B cell (primary cell): ENCODE results near the gene RNF149. TPM values are rescaled to one million over a fixed set of nuclear protein-coding genes. Genes with fewer than 3 reads are reported as not detected.
"Not testable (repeated sequence)": the region's sequence is repeated elsewhere in the genome, so short reads cannot be mapped to it uniquely, and the experiment has no call there.

Source experiments
- ATAC-seq: fragments of 200-7000 bp; cut with Tn5 transposase; one replicate; pipeline ENCODE4 v1.10.0; 2021; ENCODE audit warnings: low read depth, mild to moderate bottlenecking, moderate number of reproducible peaks, moderate library complexity
- CTCF ChIA-PET: fragments of 350-600 bp; sonication (Branson Sonifier 250); formaldehyde crosslinking; loops from one replicate; lab custom pipeline; 2021; ENCODE audit warnings: antibody characterized with exemption, inconsistent platforms; lab: Charles Lee
- POLR2A ChIA-PET: fragments of 350-600 bp; sonication (Branson Sonifier 250); formaldehyde crosslinking; loops from one replicate; lab custom pipeline; 2021; ENCODE audit warnings: antibody characterized with exemption; lab: Charles Lee
- DNase-seq: peaks from one replicate; pipeline ENCODE4 v3.0.0; 2013
- H2AFZ ChIP-seq: 2 replicates; pipeline ENCODE4 v1.6.1; 2012; ENCODE audit warnings: mild to moderate bottlenecking, low read depth, low read length; ENCODE audit not compliant: insufficient read depth, poor library complexity, severe bottlenecking
- H3K27ac ChIP-seq, 2 donors: 1 replicate in 1 of 2; 2 replicates in 1 of 2; pipeline ENCODE4 v1.5.1; 2012 to 2013; ENCODE audit warnings: low read length in 2 of 2, mild to moderate bottlenecking in 2 of 2, moderate library complexity in 1 of 2
- H3K27me3 ChIP-seq, 4 experiments: fragments of 200-600 bp in 1 of 4; sonication (generic) in 1 of 4; replicated peaks in 1 of 4; 1 replicate in 2 of 4; 2 replicates in 2 of 4; pipeline versions ENCODE4 v1.6.1 to v1.7.0; 2013 to 2016; ENCODE audit warnings: low read length in 3 of 4, mild to moderate bottlenecking in 2 of 4, mixed read lengths in 1 of 4, moderate library complexity in 1 of 4; ENCODE audit not compliant: insufficient read depth in 4 of 4, control insufficient read depth in 3 of 4; ENCODE audit errors: control extremely low read depth in 1 of 4
- H3K36me3 ChIP-seq, 2 experiments: replicated peaks in 1 of 2; 1 replicate in 1 of 2; 2 replicates in 1 of 2; pipeline versions ENCODE4 v1.6.1 to v1.7.1; 2013; ENCODE audit warnings: low read length in 1 of 2; ENCODE audit not compliant: insufficient read depth in 2 of 2, control insufficient read depth in 1 of 2; ENCODE audit errors: control extremely low read depth in 1 of 2, extremely low read depth in 1 of 2
- H3K4me1 ChIP-seq, 2 donors: fragments of 200-600 bp in 1 of 2; sonication (generic) in 1 of 2; 1 replicate in 1 of 2; 2 replicates in 1 of 2; pipeline versions ENCODE4 v1.5.1 to v1.6.1; 2013 to 2017; ENCODE audit warnings: low read length in 2 of 2; ENCODE audit not compliant: control insufficient read depth in 2 of 2, insufficient read depth in 2 of 2
- H3K4me2 ChIP-seq: replicated peaks from 2 replicates; pipeline ENCODE3; 2012; ENCODE audit warnings: mild to moderate bottlenecking, low read depth, low read length; ENCODE audit not compliant: poor library complexity, severe bottlenecking
- H3K4me3 ChIP-seq, 5 experiments: fragments of 200-600 bp in 1 of 5; sonication (generic) in 1 of 5; 1 replicate in 3 of 5; 2 replicates in 2 of 5; pipeline versions ENCODE4 v1.5.1 to v1.7.0; 2011 to 2016; ENCODE audit warnings: low read length in 4 of 5, mild to moderate bottlenecking in 4 of 5, low read depth in 2 of 5, control low read depth in 1 of 5, moderate library complexity in 1 of 5; ENCODE audit not compliant: insufficient read depth in 1 of 5; ENCODE audit errors: control extremely low read depth in 1 of 5, extremely low read depth in 1 of 5
- H3K79me2 ChIP-seq: fragments of 200-600 bp; sonication (generic); one replicate; pipeline ENCODE4 v1.6.0; 2016; ENCODE audit warnings: low read length; ENCODE audit not compliant: control insufficient read depth, insufficient read depth
- H3K9ac ChIP-seq: fragments of 200-600 bp; sonication (generic); 2 replicates; pipeline ENCODE4 v1.6.1; 2017; ENCODE audit warnings: mild to moderate bottlenecking, low read length, moderate library complexity
- H3K9me3 ChIP-seq, 3 donors: one replicate each; pipeline versions ENCODE4 v1.6.1 to v1.7.1; 2013; ENCODE audit warnings: low read length in 2 of 3; ENCODE audit not compliant: control insufficient read depth in 2 of 3, insufficient read depth in 1 of 3; ENCODE audit errors: control extremely low read depth in 1 of 3
- H4K20me1 ChIP-seq: 2 replicates; pipeline ENCODE4 v1.6.0; 2012; ENCODE audit warnings: mild to moderate bottlenecking, low read length; ENCODE audit not compliant: insufficient read depth, control insufficient read depth, poor library complexity, severe bottlenecking
- H3K27ac Mint-ChIP-seq: one replicate; pipeline ENCODE4 v1.8.0; 2021; ENCODE audit warnings: mixed read lengths
- H3K27me3 Mint-ChIP-seq: one replicate; pipeline ENCODE4 v1.8.0; 2021; ENCODE audit warnings: mixed read lengths
- H3K4me1 Mint-ChIP-seq: one replicate; pipeline ENCODE4 v1.8.0; 2021; ENCODE audit warnings: mixed read lengths
- H3K4me3 Mint-ChIP-seq: one replicate; pipeline ENCODE4 v1.8.0; 2021; ENCODE audit warnings: mixed read lengths
- H3K9me3 Mint-ChIP-seq: one replicate; pipeline ENCODE4 v1.8.0; 2022; ENCODE audit warnings: mixed read lengths; ENCODE audit not compliant: insufficient read depth
- EZH2 ChIP-seq: IDR thresholded peaks from 2 replicates; pipeline ENCODE4 v1.6.1; 2012; ENCODE audit warnings: borderline replicate concordance, low read depth, mild to moderate bottlenecking, moderate library complexity, low read length; ENCODE audit not compliant: insufficient read depth, poor library complexity, severe bottlenecking
- WGBS: methylation state at CpG from one replicate; pipeline ENCODE4 v1.1.5; 2013; ENCODE audit warnings: missing lambda C conversion rate; ENCODE audit not compliant: insufficient coverage; 5-methylcytosine and 5-hydroxymethylcytosine counted together
- intact Hi-C: fragments of 100-400 bp; cut with micrococcal nuclease; formaldehyde crosslinking; loops from one replicate; pipeline ENCODE4 v1.10.0; 2022
- polyA plus RNA-seq: library from polyadenylated mRNA; depleted of rRNA; stranded (reverse); fragments of >200 nt; gene quantifications from 2 replicates; pipeline ENCODE4 v1.2.3, GENCODE V29; 2012
- total RNA-seq, 2 donors: library from RNA; stranded (reverse); fragments of 120-200 nt in 1 of 2; gene quantifications; 1 replicate in 1 of 2; 2 replicates in 1 of 2; pipeline versions ENCODE4 v1.2.3 to v1.2.4, GENCODE V29; 2013 to 2022
- TF ChIP-seq, protein P1 (sequence below): fragments of 200-600 bp; IDR thresholded peaks from one replicate; pipeline ENCODE4 v1.8.0; 2022; ENCODE audit warnings: antibody characterized with exemption, mild to moderate bottlenecking

Gene RNF149
- total and polyA plus RNA-seq, 2 donors (not counting 1 experiment from before 2014, with no cell fraction given): 28.2 to 71.6 TPM

DNA sequence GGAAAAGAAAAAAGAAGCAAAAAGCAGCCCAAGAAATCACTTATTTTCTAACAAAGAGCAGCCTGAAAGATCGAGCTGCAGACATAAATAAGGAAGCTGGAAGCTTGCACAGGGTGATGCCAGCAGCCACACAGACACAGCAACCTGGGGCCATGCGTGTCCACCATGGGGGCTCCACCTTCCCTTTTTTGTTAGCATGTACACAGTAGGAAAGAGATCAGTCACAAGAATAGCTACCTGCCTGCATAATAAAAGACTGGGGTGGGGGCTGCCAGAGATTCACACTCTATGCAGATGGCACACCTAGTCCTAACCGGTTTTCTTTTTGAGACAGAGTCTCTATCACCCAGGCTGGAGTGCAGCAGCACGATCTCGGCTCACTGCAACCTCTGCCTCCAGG lies 58.7 kb downstream of the RNF149 start:
- intact Hi-C loops: loop anchor here (5.0 kb wide), 2 partner anchors 78 to 98 kb away; partner anchors contain the start of gene TBC1D8
- no peaks in the 10 kb centered on the region for H3K9me3 ChIP-seq
- ATAC-seq (no peak), DNase-seq (no peak)
- H3K4me1 ChIP-seq: peaks cover 19 to 22% of the 10 kb centered on the region in 2 donors
- no peak overlapping the region for H3K27ac Mint-ChIP-seq
- H3K27me3 ChIP-seq: no peaks in the 10 kb centered on the region
- H2AFZ ChIP-seq: no peak overlapping the region
- no peak overlapping the region for H3K27ac ChIP-seq
- POLR2A ChIA-PET: no interaction called here
- H3K36me3 ChIP-seq: peaks cover 0 to 2% of the 10 kb centered on the region in 2 experiments
- no peaks in the 10 kb centered on the region for H3K27me3 Mint-ChIP-seq
- H3K4me2 ChIP-seq: no peak overlapping the region
- TF ChIP-seq EZH2: no peak
- TF ChIP-seq, protein P1, sequence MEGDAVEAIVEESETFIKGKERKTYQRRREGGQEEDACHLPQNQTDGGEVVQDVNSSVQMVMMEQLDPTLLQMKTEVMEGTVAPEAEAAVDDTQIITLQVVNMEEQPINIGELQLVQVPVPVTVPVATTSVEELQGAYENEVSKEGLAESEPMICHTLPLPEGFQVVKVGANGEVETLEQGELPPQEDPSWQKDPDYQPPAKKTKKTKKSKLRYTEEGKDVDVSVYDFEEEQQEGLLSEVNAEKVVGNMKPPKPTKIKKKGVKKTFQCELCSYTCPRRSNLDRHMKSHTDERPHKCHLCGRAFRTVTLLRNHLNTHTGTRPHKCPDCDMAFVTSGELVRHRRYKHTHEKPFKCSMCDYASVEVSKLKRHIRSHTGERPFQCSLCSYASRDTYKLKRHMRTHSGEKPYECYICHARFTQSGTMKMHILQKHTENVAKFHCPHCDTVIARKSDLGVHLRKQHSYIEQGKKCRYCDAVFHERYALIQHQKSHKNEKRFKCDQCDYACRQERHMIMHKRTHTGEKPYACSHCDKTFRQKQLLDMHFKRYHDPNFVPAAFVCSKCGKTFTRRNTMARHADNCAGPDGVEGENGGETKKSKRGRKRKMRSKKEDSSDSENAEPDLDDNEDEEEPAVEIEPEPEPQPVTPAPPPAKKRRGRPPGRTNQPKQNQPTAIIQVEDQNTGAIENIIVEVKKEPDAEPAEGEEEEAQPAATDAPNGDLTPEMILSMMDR: no peak
- CTCF ChIA-PET: interaction anchor here (0.9 to 2.4 kb wide), 3 partner anchors 8 to 237 kb away, joined by 3 to 7 read pairs (median 4); no protein-coding TSS in a partner anchor
- WGBS: 87% methylated on average over 5 of the region's 5 CpGs
- peaks cover 16% of the 10 kb centered on the region for H4K20me1 ChIP-seq
- H3K9ac ChIP-seq: no peak overlapping the region
- peaks cover 21% of the 10 kb centered on the region for H3K79me2 ChIP-seq
- no peak overlapping the region for H3K4me3 Mint-ChIP-seq
- H3K9me3 Mint-ChIP-seq: no peaks in the 10 kb centered on the region
- no peak overlapping the region for H3K4me3 ChIP-seq
- peaks cover 31% of the 10 kb centered on the region for H3K4me1 Mint-ChIP-seq

DNA sequence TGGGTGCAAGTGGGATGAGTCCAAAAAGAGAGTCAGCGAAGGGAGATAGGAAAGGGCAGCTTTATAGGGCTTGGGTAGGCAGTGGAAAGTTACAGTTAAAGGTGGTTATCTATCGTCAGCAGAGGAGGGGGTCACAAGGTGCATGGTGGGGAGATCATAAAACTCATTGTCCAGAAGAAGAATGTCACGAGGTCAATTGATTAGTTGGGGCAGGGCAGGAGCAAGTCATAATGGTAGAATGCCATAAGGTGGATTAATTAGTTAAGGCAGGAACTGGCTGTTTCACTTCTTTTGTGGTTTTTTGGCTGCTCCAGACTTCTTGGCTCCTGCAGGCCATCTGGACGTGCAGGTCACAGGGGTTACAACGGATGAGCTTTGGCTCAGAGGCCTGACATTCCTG lies 59.7 kb downstream of the RNF149 start:
- ATAC-seq, intact Hi-C loops, H3K27me3 Mint-ChIP-seq, H4K20me1 ChIP-seq, H3K4me3 Mint-ChIP-seq, H3K9me3 ChIP-seq, H2AFZ ChIP-seq, DNase-seq, H3K9me3 Mint-ChIP-seq, H3K4me2 ChIP-seq, H3K36me3 ChIP-seq, H3K27ac Mint-ChIP-seq, H3K4me3 ChIP-seq, H3K27me3 ChIP-seq, H3K27ac ChIP-seq, H3K9ac ChIP-seq: not testable (repeated sequence)
- WGBS: 97% methylated on average over 3 of the region's 5 CpGs
- peaks cover 20% of the 10 kb centered on the region for H3K4me1 Mint-ChIP-seq
- Histone ChIP-seq H3K4me1 (peaks cover 8 to 11% of the 10 kb centered on the region in 2 donors), H3K79me2 (peaks cover 10% of the 10 kb centered on the region)
- CTCF ChIA-PET: interaction anchor here (0.9 to 2.4 kb wide), 2 partner anchors 43 to 236 kb away, joined by 4 to 7 read pairs; no protein-coding TSS in a partner anchor
- POLR2A ChIA-PET: interaction anchor here (0.6 kb wide), 1 partner anchor 88 kb away, joined by 3 read pairs; no protein-coding TSS in a partner anchor

DNA sequence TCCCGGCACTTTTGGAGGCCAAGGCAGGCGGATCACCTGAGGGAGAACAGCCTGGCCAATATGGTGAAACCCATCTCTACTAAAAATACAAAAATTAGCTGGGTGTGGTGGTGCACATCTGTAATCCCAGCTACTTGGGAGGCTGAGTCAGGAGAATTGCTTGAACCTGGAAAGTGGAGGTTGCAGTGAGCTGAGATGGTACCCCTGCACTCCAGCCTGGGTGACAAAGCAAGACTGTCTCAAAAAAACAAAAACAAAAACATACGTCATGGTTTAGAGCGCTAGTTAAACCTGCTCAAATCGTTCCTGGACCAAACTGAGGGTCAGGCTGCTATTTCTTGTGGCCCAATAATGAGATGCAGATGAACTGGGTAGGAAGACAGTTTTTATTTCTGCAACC lies 63.0 kb downstream of the RNF149 start:
- H3K4me1 Mint-ChIP-seq, H3K27me3 ChIP-seq, CTCF ChIA-PET, H3K9ac ChIP-seq, H3K27ac Mint-ChIP-seq, H3K4me3 Mint-ChIP-seq, H3K27ac ChIP-seq, ATAC-seq, H3K36me3 ChIP-seq, POLR2A ChIA-PET, H3K9me3 Mint-ChIP-seq, DNase-seq, H3K4me1 ChIP-seq, H3K4me2 ChIP-seq, H4K20me1 ChIP-seq, intact Hi-C loops, H3K4me3 ChIP-seq, H3K27me3 Mint-ChIP-seq, H3K79me2 ChIP-seq, H2AFZ ChIP-seq, H3K9me3 ChIP-seq: not testable (repeated sequence)
- no CpG with 5 or more reads among the region's 5 CpGs for WGBS
